Stimulated activated CD8-positive, alpha-beta memory T cell treated with anti-CD3 and anti-CD28 coated beads, Interleukin-12 subunit alpha, Interleukin-12 subunit beta, amount 100 ng/mL, for 24 hours (primary cell): Measurements from ENCODE around the gene EXOSC5.
"Not testable (repeated sequence)": the region's sequence is repeated elsewhere in the genome, so short reads cannot be mapped to it uniquely, and the experiment has no call there.

Source experiments
- DNase-seq: peaks from one replicate; pipeline ENCODE4 v3.0.0-alpha.2; 2020; ENCODE audit errors: extremely low read depth

EXOSC5 gene

GRCh38 chr19:41397086-41398049 is at the start of gene EXOSC5, which contains the start of gene BCKDHA:
TSS of gene EXOSC5 (minus strand) at chr19:41397359. CDS start at chr19:41397328, 31 bp downstream.
TSS of gene BCKDHA (plus strand) at chr19:41397818. CDS start at chr19:41397828, 10 bp downstream.
- DNase-seq = peak; percentile 99

GRCh38 chr19:41445575-41445974 is 48.4 kb upstream of the EXOSC5 start:
- DNase-seq = no peak

GRCh38 chr19:41443813-41444455 is 46.8 kb upstream of the EXOSC5 start:
- DNase-seq = no peak

GRCh38 chr19:41442473-41443355 is 45.6 kb upstream of the EXOSC5 start, which contains the start of gene ERICH4:
TSS of gene ERICH4 (plus strand) at chr19:41443156. CDS start at chr19:41443170, 14 bp downstream.
- no peak for DNase-seq

GRCh38 chr19:41441321-41441945 is 44.3 kb upstream of the EXOSC5 start:
- DNase-seq = no peak

- DNase-seq = peak; percentile 90
Measured at GRCh38 chr19:41439441-41440222, 42.5 kb upstream of the EXOSC5 start, which contains the start of gene DMAC2. TSS of gene DMAC2 (minus strand) at chr19:41439912. CDS start at chr19:41439899, 13 bp downstream.

- DNase-seq = no peak
Measured at GRCh38 chr19:41437944-41438574, 40.9 kb upstream of the EXOSC5 start.

GRCh38 chr19:41436674-41436951 is 39.5 kb upstream of the EXOSC5 start:
- DNase-seq = no peak

- no peak for DNase-seq
Measured at GRCh38 chr19:41435936-41436673, 38.9 kb upstream of the EXOSC5 start.

GRCh38 chr19:41435376-41435775 is 38.2 kb upstream of the EXOSC5 start:
- not testable (repeated sequence) for DNase-seq

GRCh38 chr19:41434450-41434849 is 37.3 kb upstream of the EXOSC5 start:
- no peak for DNase-seq

- no peak for DNase-seq
Measured at GRCh38 chr19:41433171-41433570, 36.0 kb upstream of the EXOSC5 start.

GRCh38 chr19:41431426-41432386 is 34.5 kb upstream of the EXOSC5 start:
- DNase-seq = no peak

GRCh38 chr19:41430922-41431321 is 33.8 kb upstream of the EXOSC5 start:
- no peak for DNase-seq

- no peak for DNase-seq
Measured at GRCh38 chr19:41428481-41428859, 31.3 kb upstream of the EXOSC5 start.

GRCh38 chr19:41427647-41428480 is 30.7 kb upstream of the EXOSC5 start:
- no peak for DNase-seq

- no peak for DNase-seq
Measured at GRCh38 chr19:41426952-41427646, 29.9 kb upstream of the EXOSC5 start, which contains the start of gene B3GNT8. TSS of gene B3GNT8 (minus strand) at chr19:41427374. CDS start at chr19:41426778, 596 bp downstream.
